Measurements from ENCODE around the gene CCNE1. TPM values are rescaled to one million over a fixed set of nuclear protein-coding genes. Genes with fewer than 3 reads are reported as not detected.
"Not testable (repeated sequence)": the region's sequence is repeated elsewhere in the genome, so short reads cannot be mapped to it uniquely, and the experiment has no call there.

The CCNE1 gene
- total RNA-seq, 1 experiment from 2014 or later: 60.9 TPM

DNA sequence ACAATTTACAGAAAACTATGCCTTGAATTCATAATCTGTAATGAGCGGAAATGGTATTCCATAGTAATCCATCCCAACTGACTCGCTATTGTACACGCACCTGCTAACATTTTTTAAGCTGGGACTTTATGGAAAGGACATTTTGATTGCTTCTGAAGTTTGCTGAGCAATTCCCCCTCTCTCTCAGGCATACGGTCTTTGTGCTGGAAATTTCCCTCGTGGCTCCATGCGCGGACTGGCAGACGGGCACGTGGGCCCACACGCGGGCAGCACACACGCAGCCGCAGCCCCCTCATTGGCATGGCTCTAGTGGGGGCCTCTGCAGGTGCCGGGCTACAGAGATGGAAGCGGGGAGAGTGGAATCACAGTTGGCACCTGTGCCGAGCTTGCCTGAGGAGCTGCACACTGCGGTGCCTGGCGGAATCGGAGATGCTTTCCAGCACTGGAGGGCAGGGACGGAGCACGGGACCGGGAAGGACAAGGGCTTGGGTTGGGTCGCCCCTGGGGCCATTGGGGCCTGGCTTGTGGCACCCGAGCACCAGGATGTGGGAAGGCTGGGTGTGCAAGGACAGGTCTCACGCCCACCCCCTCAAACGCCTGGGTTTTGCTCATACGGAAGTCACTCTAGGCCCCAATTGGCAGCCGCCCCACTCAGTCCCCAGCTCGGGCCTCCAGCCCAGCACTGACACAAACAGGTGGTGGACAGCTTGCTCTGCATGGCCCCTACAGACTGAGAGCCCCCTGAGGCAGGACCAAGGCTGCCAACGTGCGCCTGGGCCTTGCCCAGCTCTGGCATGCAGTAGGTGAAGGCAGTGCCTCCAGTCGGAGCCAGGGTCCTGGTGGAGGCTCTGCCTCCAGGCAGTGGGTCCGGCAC lies 30.2 kb upstream of the CCNE1 start:
- no peak for DNase-seq
- no peaks in the 10 kb centered on the region for H3K36me3 ChIP-seq (replicated peaks; ENCODE audit: control insufficient read depth, insufficient read depth, low read length)

DNA sequence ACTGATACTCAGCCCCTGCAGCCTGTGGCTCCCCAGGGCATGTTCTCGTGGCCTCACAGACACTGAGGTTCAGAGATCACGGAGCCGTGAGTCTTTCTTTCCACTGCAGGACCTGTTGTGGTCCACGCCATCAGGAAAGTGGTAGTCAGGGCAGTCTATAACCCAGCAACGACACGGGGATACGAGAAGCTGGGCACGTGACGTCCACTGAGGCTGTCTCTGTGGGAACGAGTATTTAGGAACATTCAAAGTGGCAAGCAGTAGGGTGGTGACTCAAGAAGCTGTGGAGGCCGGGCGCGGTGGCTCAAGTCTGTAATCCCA lies 29.6 kb upstream of the CCNE1 start:
- DNase-seq: no peak
- no peaks in the 10 kb centered on the region for H3K36me3 ChIP-seq (replicated peaks; ENCODE audit: control insufficient read depth, insufficient read depth, low read length)
- no peaks in the 10 kb centered on the region for H3K27me3 ChIP-seq (ENCODE audit: control insufficient read depth, insufficient read depth, low read length)
- no peak overlapping the region for H3K4me3 ChIP-seq (ENCODE audit: insufficient read depth, low read depth, low read length)

More for the DNA sequence above, 30.2 kb upstream of the CCNE1 start:
- Histone ChIP-seq H3K4me3 (ENCODE audit: insufficient read depth, low read depth, low read length) (no peak overlapping the region), H3K27me3 (ENCODE audit: control insufficient read depth, insufficient read depth, low read length) (no peaks in the 10 kb centered on the region)

DNA sequence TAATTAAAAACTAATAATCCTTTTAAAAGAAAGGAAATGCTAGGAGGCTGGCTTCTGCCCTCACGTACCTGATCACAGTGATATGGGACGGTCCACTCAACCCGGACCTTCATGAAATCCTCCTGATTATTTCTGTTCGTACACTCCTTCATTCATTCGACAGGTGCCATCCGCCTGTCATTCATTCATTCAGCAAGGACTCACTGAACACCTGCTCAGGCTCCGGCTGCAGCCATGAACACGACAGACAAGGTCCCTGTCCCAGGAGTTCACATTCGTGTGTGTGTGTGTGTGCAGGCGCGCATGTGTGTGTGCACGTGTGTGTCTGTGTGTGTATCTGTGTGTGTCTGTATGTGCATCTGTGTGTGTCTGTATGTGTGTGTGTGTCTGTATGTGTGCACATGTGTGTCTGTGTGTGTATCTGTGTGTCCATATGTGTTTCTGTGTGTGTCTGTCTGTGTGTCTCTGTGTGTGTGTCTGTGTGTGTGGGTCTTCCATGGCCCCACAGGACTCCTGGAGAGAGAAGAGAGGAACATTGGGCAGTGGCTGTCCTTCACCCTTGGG lies 28.1 kb upstream of the CCNE1 start:
- H3K27me3 ChIP-seq (ENCODE audit: control insufficient read depth, insufficient read depth, low read length): no peaks in the 10 kb centered on the region
- no peaks in the 10 kb centered on the region for H3K36me3 ChIP-seq (replicated peaks; ENCODE audit: control insufficient read depth, insufficient read depth, low read length)
- no peak for DNase-seq
- H3K4me3 ChIP-seq (ENCODE audit: insufficient read depth, low read depth, low read length): no peak overlapping the region

DNA sequence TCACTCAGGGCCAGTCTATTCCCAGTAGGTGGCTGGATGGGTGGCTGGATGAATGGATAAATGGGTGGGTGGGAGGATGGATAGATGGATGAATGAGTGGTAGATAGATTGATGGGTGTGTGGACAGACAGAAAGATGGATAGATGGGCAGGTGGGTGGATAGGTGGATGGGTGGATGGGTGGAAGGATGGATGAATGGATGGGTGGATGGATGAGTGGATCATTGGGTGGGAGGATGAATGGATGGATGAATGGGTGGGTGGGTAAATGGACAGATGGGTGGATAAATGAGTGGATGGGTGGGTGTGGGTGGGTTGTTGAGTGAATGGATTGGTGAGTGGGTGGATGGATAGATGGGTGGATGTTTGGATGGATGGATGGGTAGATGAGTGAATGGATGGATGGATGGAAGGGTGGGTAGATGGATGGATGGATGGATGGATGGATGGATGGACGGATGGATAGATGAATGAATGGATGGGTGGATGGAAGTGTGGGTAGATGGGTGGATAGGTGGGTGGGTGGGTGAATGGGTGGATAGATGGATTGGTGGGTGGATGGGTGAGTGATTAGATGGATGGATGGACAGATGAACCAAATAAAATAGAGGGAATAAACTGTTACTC lies 27.1 kb upstream of the CCNE1 start:
- no peak overlapping the region for H3K4me3 ChIP-seq (ENCODE audit: insufficient read depth, low read depth, low read length)
- no peaks in the 10 kb centered on the region for H3K36me3 ChIP-seq (replicated peaks; ENCODE audit: control insufficient read depth, insufficient read depth, low read length)
- DNase-seq: no peak
- no peaks in the 10 kb centered on the region for H3K27me3 ChIP-seq (ENCODE audit: control insufficient read depth, insufficient read depth, low read length)

DNA sequence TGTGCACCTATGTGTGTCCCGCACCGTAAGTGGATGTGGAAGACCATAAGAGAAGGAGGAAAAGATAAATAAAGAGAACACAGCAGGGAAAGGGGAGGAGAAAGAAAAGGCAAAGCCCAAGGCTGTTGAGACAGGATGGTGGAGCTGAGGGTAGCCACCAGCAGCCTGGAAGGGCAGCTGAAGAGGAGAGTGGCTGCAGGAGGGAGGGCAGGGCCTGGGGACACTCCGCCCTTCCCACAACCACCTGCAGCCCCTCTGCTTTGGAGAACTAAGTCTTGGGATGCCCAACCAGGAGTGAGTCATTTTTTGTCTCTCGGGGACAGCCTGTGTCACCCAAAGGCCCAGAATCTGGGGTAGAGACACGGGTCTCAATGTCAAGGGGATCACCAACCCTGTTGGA lies 26.4 kb upstream of the CCNE1 start:
- no peaks in the 10 kb centered on the region for H3K27me3 ChIP-seq (ENCODE audit: control insufficient read depth, insufficient read depth, low read length)
- no peak overlapping the region for H3K4me3 ChIP-seq (ENCODE audit: insufficient read depth, low read depth, low read length)
- no peaks in the 10 kb centered on the region for H3K36me3 ChIP-seq (replicated peaks; ENCODE audit: control insufficient read depth, insufficient read depth, low read length)
- no peak for DNase-seq

DNA sequence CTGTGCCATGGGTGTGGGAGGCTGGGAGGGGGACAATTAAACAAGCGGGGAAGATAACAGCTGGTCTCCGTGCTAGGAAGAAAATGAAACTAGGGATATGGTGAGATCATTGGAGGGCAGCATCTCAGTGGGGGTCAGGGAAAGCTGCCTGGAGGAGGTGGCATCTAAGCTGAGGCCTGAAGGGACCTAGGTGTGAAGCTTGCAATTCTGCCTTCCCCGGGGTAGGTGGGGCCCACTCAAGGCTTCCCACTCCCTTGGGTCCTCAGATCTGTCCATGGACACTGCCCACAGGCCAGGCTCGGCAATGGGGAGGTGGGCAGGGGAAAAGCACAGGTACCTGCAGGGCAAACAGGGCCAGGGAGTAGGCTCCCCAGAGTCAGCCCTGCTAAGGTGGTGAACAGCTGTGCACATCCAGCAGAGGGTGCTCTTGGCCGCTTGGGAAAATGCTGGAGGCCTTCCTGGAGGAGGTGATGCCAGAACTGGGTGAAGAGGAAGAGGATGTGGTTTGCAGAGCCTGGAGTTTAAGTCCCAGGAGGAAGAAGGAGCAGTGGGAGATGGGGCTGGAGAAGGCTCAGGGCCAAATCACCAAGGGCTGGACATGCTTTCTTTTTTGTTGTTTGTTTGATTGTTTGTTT lies 25.7 kb upstream of the CCNE1 start:
- DNase-seq: peak; percentile 86
- H3K4me3 ChIP-seq (ENCODE audit: insufficient read depth, low read depth, low read length): no peak overlapping the region
- H3K36me3 ChIP-seq (replicated peaks; ENCODE audit: control insufficient read depth, insufficient read depth, low read length): no peaks in the 10 kb centered on the region
- H3K27me3 ChIP-seq (ENCODE audit: control insufficient read depth, insufficient read depth, low read length): no peaks in the 10 kb centered on the region

DNA sequence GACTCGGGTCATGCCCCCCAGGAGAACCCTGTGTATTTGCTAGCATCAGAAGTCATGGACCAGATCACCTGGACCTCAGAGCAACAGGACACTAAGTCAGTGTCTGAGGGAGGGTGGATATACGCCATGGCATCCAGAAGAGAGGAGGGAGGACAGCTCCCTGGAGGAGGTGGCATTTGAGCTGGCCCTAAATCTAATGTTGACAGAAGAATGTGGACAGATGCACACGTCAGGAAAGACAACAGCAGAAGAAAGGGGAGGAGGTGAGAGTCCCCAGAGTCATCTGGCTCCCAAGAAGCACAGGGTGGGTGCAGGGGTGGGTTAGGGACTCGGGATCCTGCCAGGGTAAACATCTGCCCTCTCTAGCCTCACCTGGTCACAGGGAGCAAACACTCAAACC lies 24.5 kb upstream of the CCNE1 start:
- Histone ChIP-seq H3K4me3 (ENCODE audit: insufficient read depth, low read depth, low read length) (no peak overlapping the region), H3K36me3 (replicated peaks; ENCODE audit: control insufficient read depth, insufficient read depth, low read length) (no peaks in the 10 kb centered on the region), H3K27me3 (ENCODE audit: control insufficient read depth, insufficient read depth, low read length) (no peaks in the 10 kb centered on the region)
- no peak for DNase-seq

DNA sequence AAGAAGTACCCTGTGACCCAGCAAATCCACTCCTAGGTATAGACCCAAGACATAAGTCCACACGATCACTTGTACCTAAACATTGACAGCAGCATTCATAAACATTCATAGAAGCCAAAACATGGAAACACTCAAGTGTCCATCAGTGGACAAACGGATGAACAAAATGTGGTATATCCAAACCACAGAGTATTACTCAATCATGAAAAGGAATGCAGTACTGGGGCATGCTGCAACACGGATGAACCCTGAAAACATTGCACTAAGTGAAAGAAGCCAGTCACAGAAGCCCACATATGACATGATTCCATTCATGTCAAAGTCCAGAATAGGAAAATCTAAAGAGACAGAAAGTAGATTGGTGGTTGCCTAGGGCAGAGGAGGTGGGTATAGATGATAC lies 22.8 kb upstream of the CCNE1 start:
- Histone ChIP-seq H3K4me3 (ENCODE audit: insufficient read depth, low read depth, low read length) (no peak overlapping the region), H3K36me3 (replicated peaks; ENCODE audit: control insufficient read depth, insufficient read depth, low read length) (no peaks in the 10 kb centered on the region), H3K27me3 (ENCODE audit: control insufficient read depth, insufficient read depth, low read length) (no peaks in the 10 kb centered on the region)
- DNase-seq: no peak

DNA sequence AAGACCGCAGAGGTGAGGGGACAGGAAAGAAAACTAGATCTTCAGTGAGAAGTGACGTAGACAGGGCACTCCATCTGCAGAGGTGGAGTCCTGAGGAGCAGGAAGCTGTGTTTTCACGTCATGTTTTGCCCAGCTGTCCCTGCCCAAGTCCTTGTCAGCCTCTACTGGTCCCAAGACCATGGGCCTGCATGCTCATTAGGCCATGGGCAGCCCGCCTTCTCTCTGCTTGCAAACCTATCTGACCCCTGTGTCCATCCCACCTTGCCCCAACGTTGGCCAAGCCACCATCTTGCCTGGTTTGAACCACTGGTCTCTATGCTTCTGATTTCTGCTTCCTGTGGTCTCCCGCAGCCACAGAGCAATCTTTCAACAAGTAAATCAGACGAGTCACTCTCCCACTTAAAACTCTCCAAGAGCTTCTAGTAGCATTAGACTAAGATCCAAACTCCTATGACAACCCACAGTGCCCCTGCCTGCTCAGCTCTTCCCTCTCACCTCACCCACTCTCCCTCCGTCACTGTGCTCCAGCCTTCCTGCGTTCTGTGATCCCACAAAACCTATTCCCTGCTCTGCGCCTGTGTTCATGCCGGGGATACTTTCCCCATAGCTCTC lies 18.6 kb upstream of the CCNE1 start:
- no peaks in the 10 kb centered on the region for H3K27me3 ChIP-seq (ENCODE audit: control insufficient read depth, insufficient read depth, low read length)
- DNase-seq: peak; percentile 6
- H3K4me3 ChIP-seq (ENCODE audit: insufficient read depth, low read depth, low read length): no peak overlapping the region
- H3K36me3 ChIP-seq (replicated peaks; ENCODE audit: control insufficient read depth, insufficient read depth, low read length): no peaks in the 10 kb centered on the region

DNA sequence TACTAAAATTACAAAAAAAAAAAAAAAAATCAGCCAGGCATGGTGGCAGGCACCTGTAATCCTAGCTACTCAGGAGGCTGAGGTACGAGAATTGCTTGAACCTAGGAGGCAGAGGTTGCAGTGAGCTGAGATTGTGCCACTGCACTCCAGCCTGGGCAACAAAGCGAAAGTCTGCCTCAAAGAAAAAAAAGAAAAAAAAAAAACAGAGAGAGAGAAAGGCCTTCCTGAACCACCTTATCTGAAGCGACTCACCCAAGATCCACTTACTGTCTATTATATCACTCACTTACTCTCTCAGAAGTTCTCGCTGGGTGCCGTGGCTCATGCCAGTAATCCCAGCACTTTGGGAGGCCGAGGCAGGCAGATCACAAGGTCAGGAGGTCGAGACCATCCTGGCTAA lies 17.3 kb upstream of the CCNE1 start:
- DNase-seq; H3K4me3 ChIP-seq (ENCODE audit: insufficient read depth, low read depth, low read length); H3K27me3 ChIP-seq (ENCODE audit: control insufficient read depth, insufficient read depth, low read length); H3K36me3 ChIP-seq (replicated peaks; ENCODE audit: control insufficient read depth, insufficient read depth, low read length): not testable (repeated sequence)

DNA sequence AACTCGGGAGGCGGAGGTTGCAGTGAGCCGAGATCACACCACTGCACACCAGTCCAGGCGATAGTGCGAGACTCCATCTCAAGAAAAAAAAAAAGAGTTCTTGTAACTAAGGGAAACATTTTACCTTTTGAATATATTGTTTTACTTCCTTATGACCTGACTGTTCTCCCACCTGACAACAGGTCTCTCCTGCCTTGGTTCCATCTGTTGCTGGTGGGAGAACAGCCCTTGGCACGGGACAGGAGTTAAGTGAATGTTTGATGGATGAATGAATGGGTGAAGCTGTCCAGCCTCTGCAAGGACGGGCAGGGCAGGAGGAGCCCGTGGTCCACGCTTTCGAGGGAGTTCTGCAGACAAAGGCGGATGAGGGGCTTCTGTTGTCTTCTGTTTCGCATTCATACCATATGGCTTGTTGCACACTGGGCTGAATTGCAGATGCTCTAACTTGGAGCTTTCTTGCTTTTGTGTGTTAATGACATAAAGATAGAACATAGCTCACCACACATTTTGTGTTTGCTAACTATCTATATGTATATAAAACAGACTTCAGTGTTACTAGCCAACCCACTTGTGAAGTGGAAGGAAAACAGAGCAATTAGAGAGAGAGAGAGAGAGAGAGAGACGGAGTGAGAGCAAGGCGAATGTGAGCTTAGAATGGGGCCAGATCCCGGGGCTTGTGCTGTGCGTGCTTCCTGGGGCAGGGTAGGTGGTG lies 16.2 kb upstream of the CCNE1 start:
- Histone ChIP-seq H3K36me3 (replicated peaks; ENCODE audit: control insufficient read depth, insufficient read depth, low read length) (no peaks in the 10 kb centered on the region), H3K27me3 (ENCODE audit: control insufficient read depth, insufficient read depth, low read length) (no peaks in the 10 kb centered on the region)

DNA sequence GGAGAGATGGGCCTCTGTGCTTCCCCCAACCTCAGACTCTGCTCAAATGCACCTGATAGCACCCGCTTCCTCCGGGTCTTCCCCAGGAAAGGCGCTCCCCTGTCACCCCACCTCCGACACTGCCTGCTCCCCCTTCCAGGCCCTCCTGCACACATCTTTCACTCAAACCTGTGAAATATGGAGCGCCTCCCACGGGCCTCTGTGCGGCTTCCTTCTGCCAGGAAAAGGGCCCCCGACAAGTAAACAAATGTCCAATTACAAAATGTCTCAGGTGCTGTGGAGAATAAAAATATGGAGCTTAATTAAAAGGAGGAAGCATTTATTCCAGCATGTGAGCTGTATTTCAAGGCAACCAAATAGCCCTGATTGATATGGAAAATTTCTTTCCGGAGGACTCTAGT lies 15.6 kb upstream of the CCNE1 start:
- Histone ChIP-seq H3K4me3 (ENCODE audit: insufficient read depth, low read depth, low read length) (no peak overlapping the region), H3K27me3 (ENCODE audit: control insufficient read depth, insufficient read depth, low read length) (no peaks in the 10 kb centered on the region), H3K36me3 (replicated peaks; ENCODE audit: control insufficient read depth, insufficient read depth, low read length) (no peaks in the 10 kb centered on the region)
- DNase-seq: no peak

More for the DNA sequence above, 16.2 kb upstream of the CCNE1 start:
- no peak overlapping the region for H3K4me3 ChIP-seq (ENCODE audit: insufficient read depth, low read depth, low read length)
- DNase-seq: no peak

DNA sequence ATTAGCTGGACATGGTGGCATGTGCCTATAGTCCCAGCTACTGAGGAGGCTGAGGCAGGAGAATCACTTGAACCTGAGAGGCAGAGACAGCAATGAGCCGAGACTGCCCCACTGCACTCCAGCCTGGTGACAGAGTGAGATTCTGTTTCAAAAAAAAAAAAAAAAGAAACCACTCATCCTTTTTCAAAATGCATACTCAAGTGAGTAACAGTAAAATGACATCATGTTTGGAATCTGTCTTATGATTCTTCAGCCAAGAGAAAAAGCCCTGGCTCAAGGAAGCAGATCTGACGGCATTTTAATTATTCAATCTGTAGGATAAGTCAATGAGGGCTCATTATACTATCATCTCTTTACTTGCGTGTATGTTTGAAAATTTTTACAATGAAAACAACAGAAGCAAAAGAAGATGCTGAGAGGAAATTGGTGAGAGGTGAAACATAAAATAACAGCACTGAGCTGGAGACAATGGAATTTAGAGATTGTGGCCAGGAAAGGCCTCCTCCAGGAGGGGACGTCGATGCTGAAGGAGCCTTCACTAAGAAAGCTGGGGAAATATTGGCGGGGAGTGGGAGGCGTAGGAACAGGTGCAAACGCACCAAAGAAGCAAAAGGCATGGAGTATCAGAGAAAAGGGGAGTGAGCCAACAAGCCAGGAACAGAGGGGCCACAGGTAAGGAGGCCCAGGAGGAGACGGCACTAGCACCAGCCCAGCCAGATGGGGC lies 12.9 kb upstream of the CCNE1 start:
- Histone ChIP-seq H3K36me3 (replicated peaks; ENCODE audit: control insufficient read depth, insufficient read depth, low read length) (no peaks in the 10 kb centered on the region), H3K27me3 (ENCODE audit: control insufficient read depth, insufficient read depth, low read length) (no peaks in the 10 kb centered on the region), H3K4me3 (ENCODE audit: insufficient read depth, low read depth, low read length) (no peak overlapping the region)
- no peak for DNase-seq
